ENCODE data around the gene CFAP92.

CFAP92 gene
- total RNA-seq = 0.20 to 1.2 reads per million in 2 donors

- DNase-seq = peak; percentile 81 to 88 (median 86)
Observed at GRCh38 chr3:128993461-128994172, at the start of gene CFAP92. TSS of gene CFAP92 (minus strand) at chr3:128994076. CDS start at chr3:128993304, 772 bp downstream.

GRCh38 chr3:129040579-129041300 is 46.9 kb upstream of the CFAP92 start:
- no peak for DNase-seq

GRCh38 chr3:129040039-129040336 is 46.1 kb upstream of the CFAP92 start:
- no peak for DNase-seq

- DNase-seq = no peak
Observed at GRCh38 chr3:129039271-129040038, 45.6 kb upstream of the CFAP92 start.

- no peak for DNase-seq
Observed at GRCh38 chr3:129038121-129038855, 44.4 kb upstream of the CFAP92 start.

GRCh38 chr3:129037093-129037419 is 43.2 kb upstream of the CFAP92 start:
- no peak for DNase-seq

GRCh38 chr3:129036222-129037092 is 42.6 kb upstream of the CFAP92 start:
- no peak for DNase-seq

GRCh38 chr3:129035360-129036221 is 41.7 kb upstream of the CFAP92 start:
- no peak for DNase-seq

GRCh38 chr3:129034642-129035041 is 40.8 kb upstream of the CFAP92 start:
- no peak for DNase-seq

- no peak for DNase-seq
Observed at GRCh38 chr3:129033633-129034321, 39.9 kb upstream of the CFAP92 start.

GRCh38 chr3:129033151-129033550 is 39.3 kb upstream of the CFAP92 start:
- DNase-seq = no peak

- DNase-seq = no peak
Observed at GRCh38 chr3:129032716-129033115, 38.8 kb upstream of the CFAP92 start.

- no peak for DNase-seq
Observed at GRCh38 chr3:129031476-129032215, 37.8 kb upstream of the CFAP92 start.

- DNase-seq = no peak
Observed at GRCh38 chr3:129030611-129031010, 36.7 kb upstream of the CFAP92 start.

GRCh38 chr3:129028866-129029265 is 35.0 kb upstream of the CFAP92 start:
- DNase-seq = no peak

- DNase-seq = no peak
Observed at GRCh38 chr3:129027544-129027880, 33.6 kb upstream of the CFAP92 start.

- peak; percentile 78 to 98 (median 88) for DNase-seq
Observed at GRCh38 chr3:129026728-129027543, 33.1 kb upstream of the CFAP92 start.

- no peak for DNase-seq
Observed at GRCh38 chr3:129025691-129026435, 32.0 kb upstream of the CFAP92 start.
